ENCODE results near the gene PLOD2. TPM values are rescaled to one million over a fixed set of nuclear protein-coding genes. Genes with fewer than 3 reads are reported as not detected.

PLOD2 gene
- total RNA-seq, 1 experiment from 2014 or later: 19.3 TPM

DNA sequence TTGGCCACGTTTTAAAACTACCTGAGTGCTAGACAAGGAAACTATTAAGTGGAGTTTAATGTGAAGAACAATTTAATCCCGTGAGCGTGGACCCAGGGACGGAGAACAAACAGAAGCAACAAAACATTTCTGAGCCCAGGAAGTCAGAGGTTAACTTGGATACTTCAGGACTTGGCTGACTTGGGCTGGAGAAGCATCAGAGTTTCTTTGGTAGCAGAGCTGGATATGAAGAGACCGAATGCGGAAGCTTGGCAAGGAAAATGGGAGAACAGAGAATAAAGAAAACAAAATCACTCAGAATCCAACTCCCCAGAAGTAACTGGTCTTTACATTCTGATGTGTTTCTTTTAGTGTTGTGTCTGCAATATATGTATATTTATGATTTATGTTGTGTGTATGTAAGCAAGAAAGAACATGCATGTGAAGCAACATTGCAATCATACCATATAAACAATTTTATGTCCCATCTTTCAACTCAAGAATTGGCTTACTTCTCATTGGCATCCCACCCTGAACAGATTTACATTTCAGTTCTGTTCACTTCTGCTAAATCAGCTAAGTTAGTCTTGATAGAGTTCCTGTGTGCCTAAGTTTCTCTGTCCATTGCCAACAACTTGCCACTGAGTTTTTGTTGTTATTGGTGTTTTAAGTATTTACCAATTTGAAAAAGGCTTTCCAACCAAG, 17.2 kb upstream of the PLOD2 start:
- Histone ChIP-seq H3T11ph (ENCODE audit: low read length) (no peak overlapping the region), H3K9ac (ENCODE audit: extremely low read depth, insufficient read length, low read length) (no peak overlapping the region), H3K9me3 (ENCODE audit: control insufficient read depth, low read depth, low read length) (no peaks in the 10 kb centered on the region), H4K91ac (ENCODE audit: insufficient read length, low read depth, low read length) (no peak overlapping the region), H3K23ac (ENCODE audit: insufficient read length, low read depth, low read length) (no peak overlapping the region), H3K4me1 (ENCODE audit: insufficient read depth, low read length) (no peaks in the 10 kb centered on the region), H3K56ac (ENCODE audit: insufficient read length, low read depth, low read length) (no peak overlapping the region), H3K4ac (ENCODE audit: low read depth, low read length) (no peak overlapping the region), H3K79me2 (ENCODE audit: insufficient read depth, low read length) (no peaks in the 10 kb centered on the region), H3K27me3 (ENCODE audit: insufficient read depth, low read length) (no peaks in the 10 kb centered on the region), H2BK5ac (ENCODE audit: insufficient read length, low read length) (no peak overlapping the region), H2AFZ (ENCODE audit: low read length) (no peak overlapping the region), H3K4me2 (ENCODE audit: insufficient read depth, insufficient read length, low read length) (no peak overlapping the region), H3K79me1 (ENCODE audit: insufficient read depth, low read depth, low read length, poor library complexity, severe bottlenecking) (no peaks in the 10 kb centered on the region), H3K27ac (ENCODE audit: insufficient read length, low read depth, low read length) (no peak overlapping the region), H2BK120ac (ENCODE audit: low read depth, low read length, poor library complexity, severe bottlenecking) (no peak overlapping the region), H3K14ac (ENCODE audit: insufficient read depth, low read length) (no peak overlapping the region), H2BK20ac (ENCODE audit: low read depth, low read length, poor library complexity, severe bottlenecking) (no peak overlapping the region), H4K8ac (replicated peaks; ENCODE audit: insufficient read length, low read depth, low read length) (no peak overlapping the region), H3K18ac (ENCODE audit: insufficient read length, low read depth, low read length) (no peak overlapping the region), H3K23me2 (ENCODE audit: insufficient read length, low read depth, low read length, poor library complexity, severe bottlenecking) (no peaks in the 10 kb centered on the region), H2AK5ac (ENCODE audit: insufficient read length, low read length) (no peak overlapping the region), H2BK15ac (ENCODE audit: low read depth, low read length) (no peak overlapping the region), H4K20me1 (ENCODE audit: control insufficient read depth, insufficient read depth, insufficient read length) (no peaks in the 10 kb centered on the region), H4K5ac (ENCODE audit: insufficient read length, low read depth, low read length) (no peak overlapping the region), H2BK12ac (ENCODE audit: insufficient read length, low read depth, low read length) (no peak overlapping the region)
- whole genome bisulfite sequencing (ENCODE audit: extremely low coverage, insufficient read length, low lambda C conversion rate): no CpG with 5 or more reads among the region's 6 CpGs
- H3K4me3 Mint-ChIP-seq: no peak overlapping the region
- H3K9me3 Mint-ChIP-seq: no peaks in the 10 kb centered on the region; a peak in 1 of 5 replicates
- TF ChIP-seq, protein P1, sequence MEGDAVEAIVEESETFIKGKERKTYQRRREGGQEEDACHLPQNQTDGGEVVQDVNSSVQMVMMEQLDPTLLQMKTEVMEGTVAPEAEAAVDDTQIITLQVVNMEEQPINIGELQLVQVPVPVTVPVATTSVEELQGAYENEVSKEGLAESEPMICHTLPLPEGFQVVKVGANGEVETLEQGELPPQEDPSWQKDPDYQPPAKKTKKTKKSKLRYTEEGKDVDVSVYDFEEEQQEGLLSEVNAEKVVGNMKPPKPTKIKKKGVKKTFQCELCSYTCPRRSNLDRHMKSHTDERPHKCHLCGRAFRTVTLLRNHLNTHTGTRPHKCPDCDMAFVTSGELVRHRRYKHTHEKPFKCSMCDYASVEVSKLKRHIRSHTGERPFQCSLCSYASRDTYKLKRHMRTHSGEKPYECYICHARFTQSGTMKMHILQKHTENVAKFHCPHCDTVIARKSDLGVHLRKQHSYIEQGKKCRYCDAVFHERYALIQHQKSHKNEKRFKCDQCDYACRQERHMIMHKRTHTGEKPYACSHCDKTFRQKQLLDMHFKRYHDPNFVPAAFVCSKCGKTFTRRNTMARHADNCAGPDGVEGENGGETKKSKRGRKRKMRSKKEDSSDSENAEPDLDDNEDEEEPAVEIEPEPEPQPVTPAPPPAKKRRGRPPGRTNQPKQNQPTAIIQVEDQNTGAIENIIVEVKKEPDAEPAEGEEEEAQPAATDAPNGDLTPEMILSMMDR (conservative IDR thresholded peaks at IDR 0.05): no peak
- H3K4me1 Mint-ChIP-seq: 0 out of 4 replicates have a peak, but pooled peaks cover 0 to 2% of the 10 kb centered on the region in 2 experiments
- H3K36me3 Mint-ChIP-seq (ENCODE audit: insufficient read depth in 1 of 3, low read depth in 3 of 3): no peaks in the 10 kb centered on the region
- no peak overlapping the region for H3K27ac Mint-ChIP-seq
- DNase-seq: no peak
- H3K27me3 Mint-ChIP-seq (ENCODE audit: low read depth): no peaks in the 10 kb centered on the region

Data from H9 (cell line).